Germinal center (tissue), 1 donor: Measurements from ENCODE around the gene LSM4.

Experiments used
- DNase-seq: peaks from one replicate; pipeline ENCODE4 v3.0.0; 2012; ENCODE audit warnings: mixed read lengths, low spot score

LSM4 gene

DNA sequence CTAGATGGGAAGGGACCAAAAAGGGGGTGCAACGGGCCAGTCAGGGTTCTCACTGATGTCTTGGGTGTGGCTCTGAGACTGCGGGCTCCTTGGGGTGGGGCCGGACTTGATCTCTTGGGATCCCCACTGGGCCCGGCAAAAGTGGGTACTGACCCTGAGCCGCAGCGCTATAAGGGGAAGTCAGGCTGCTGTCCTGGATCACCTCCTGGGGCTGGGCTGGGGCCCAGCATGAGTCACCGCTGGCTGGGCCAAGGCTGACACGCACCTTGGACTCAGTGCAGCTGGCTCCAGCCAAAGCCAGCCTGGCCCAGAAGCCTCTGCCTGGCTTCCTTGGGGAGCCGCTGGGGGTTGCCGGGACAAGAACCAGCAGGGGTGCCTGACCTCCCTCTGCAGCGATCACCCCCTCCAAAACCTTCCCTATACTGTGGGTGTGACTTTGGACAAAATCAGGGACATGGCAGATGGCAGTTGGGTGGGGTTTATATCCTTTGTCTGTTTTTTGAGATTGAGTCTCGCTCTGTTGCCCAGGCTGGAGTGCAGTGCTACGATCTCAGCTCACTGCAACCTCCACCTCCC, 48.0 kb downstream of the LSM4 start:
- DNase-seq = no peak

GRCh38 chr19:18274219-18274780, 48.6 kb downstream of the LSM4 start, which contains the start of gene IQCN:
IQCN (minus strand) TSS chr19:18274452; CDS start chr19:18269478, 4,974 bp downstream.
- no peak for DNase-seq

DNA sequence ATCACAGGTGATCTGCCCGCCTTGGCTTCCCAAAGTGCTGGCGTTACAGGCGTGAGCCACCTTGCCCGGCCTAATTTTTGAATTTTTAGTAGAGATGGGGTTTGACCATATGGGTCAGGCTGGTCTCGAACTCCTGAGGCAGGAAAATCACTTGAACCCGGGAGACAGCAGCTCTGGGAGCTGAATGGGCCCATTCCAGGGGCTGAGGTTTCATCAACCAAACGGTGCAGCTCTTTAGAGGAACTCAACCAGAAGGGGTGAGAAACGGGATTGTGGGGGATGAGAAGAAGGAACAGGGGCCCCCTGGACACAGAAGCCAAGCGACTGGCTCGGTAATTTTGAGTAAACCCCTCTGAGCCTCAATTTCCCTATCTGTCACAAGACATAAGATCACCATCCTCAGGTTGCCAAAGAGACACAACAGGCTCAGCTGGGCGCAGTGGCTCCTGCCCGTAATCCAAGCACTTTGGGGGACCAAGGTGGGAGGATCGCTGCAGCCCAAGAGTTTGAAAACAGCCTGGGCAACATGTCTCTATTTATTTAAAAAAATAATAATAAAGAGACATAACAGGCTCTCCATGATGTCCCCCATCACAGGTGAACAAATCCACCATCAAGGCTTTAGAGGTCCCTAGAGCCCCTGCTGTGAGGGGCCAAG, 49.2 kb downstream of the LSM4 start:
- DNase-seq = no peak

GRCh38 chr19:18271433-18271841, 51.4 kb downstream of the LSM4 start:
- DNase-seq = no peak

- DNase-seq = no peak
These were observed 52.5 kb downstream of the LSM4 start for GRCh38 chr19:18270326-18270725.

DNA sequence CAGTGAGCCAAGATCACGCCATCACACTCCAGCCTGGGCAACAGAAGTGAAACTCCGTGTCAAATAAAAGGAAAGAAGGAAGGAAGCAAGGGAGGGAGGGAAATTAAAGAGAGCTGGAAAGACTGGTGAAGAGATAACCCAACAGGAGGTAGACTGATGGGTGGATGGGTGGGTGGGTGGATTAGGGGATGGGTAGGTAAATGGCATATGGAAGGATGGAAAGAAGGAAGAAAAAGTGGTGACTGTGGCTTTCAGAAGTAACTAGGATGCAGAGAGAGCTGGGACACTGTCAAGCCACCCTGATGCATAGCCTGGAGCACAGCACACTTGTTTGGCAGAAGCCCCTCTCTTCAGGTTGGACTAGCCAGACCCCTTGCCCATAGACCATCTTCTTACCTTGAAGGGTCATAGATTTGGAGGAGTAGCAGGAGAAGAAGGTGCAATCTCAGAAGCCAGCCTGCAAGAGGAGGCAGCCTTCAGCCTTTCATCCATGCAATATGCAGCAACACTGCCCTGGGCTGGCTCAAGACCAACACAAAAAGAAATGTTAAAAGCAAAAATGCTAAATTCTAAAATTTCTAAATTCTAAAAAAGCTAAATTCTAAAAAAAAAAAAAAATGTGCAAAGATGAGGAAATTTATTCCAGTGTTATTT, 53.7 kb downstream of the LSM4 start:
- no peak for DNase-seq

DNA sequence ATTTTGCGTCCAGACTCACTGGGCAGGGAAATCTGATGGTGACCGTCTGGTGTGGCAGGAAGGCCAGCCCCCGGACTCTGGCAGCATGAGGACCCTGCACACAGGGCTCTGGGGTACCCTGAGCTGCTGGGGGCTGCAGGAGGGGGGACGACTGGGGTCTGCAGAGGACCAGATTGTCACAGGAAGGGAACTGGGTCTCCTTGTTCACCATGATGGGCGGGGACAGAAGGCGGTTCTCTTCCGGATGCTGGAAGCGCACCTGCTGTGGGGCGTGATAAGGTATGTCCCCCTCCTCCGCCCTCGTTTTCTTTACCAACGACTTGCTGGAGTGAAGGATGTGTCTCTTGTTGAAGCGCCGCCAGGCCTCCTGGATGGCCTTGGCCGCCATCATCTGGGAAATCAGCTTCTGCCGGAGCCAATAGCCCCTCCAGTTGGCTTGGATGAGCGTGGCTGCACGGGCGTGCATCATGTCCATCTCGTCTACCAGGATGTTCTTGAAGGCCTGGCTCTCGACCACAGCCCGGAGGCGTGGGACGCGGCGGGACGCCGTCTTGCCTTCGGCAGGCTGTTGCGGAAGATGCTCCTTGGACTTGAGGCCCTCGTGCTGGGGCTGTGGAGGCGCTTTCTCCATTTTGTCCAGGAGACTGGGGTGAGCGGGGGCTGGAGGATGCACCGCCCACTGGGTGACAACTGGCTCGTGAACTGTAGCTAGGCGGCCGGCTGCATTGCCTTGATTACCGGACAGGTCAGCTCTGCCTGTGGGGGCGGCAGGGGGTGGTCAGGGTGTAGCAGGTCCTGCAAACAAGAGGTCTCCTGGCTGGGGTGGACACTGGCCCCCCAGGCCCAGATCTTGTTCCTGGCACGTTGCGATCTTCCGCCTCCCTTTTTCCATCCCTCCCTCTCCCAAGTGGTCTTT, 55.8 kb downstream of the LSM4 start:
- DNase-seq = no peak

DNA sequence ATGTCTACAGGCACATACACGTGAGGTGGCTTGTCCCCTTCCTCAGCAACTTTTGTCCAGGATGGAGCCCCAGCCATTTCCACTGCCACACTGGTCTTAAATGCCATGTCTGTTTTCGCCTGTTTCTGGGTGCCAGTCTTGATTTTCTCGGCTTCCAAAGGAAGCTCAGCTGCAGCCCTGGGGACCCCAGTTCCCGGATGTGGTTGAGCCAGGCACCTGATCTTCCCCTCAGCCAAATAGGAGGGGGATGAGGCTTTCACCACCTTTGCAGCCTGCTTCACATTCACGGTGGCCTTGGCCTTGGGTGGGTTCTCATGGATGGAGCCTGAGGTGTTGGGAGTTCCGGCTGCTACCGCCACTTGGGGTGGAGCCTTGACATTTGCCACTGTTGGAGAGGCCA, 57.3 kb downstream of the LSM4 start:
- DNase-seq = no peak

DNA sequence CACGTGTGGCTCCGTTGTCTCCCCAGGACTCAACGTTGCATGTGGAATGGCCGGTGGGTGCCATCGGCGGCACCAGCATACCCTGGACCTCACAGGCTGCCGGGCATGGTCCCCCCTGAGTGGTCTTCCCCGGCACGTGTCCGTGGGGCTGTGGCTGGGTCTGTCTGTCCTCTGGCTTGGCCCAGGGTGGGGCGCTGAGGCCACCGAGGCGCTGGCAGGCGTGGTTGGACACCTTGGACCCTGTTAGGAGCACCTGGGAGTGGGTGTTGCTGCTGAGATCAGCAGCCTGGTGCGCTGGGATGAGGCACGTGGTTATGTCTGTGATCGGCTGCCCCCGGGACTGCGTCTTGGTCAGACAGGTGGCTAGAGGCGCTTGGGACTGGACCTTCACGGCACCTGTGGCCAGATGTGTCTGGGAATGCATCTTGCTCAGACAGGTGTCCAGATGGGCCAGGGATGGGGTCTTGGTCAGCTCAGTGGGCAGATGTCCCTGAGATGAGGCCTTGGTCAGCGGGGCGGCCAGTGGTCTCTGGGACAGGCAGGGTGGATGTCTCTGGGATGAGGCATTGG, 57.8 kb downstream of the LSM4 start:
- DNase-seq = no peak

GRCh38 chr19:18264137-18264854, 58.6 kb downstream of the LSM4 start:
- no peak for DNase-seq

- no peak for DNase-seq
These were observed 59.3 kb downstream of the LSM4 start for GRCh38 chr19:18263324-18264136.

DNA sequence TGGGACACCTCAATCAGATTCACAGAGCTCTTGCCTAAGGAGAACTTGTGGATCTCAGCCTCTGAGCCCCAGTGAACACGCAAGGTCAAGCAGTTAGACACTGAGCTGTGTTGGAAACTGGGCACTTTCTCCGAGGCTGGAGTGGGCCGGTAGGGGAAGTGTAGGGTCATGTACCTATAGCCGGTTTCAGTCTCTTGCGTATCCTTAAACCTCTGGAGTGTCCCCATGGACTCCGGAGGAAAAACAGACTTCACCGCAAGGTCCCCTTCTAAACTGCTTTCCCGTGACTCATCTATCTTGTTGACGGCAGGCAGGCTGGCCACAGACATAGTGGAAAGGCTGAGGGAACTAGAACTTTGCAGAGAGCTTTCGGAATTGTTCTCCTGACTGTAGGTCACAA, 60.0 kb downstream of the LSM4 start:
- no peak for DNase-seq

DNA sequence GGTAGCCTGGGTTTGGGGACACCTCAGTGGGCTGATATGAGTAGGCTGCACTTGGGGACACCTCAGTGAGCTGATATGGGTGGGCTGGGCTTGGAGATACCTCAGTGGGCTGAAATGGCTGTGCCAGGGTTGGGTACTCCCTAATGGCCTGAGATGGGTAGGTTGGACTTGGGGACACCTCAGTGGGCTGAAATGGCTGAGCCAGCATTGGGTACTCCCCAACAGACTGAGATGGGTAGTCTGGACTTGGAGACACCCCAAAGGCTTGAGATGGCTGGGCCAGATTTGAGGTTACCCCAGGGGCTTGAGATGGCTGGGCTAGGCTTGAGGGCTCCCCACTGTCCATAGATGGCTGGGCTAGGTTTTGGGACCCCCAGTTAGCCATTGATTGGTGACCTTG, 60.7 kb downstream of the LSM4 start:
- no peak for DNase-seq

DNA sequence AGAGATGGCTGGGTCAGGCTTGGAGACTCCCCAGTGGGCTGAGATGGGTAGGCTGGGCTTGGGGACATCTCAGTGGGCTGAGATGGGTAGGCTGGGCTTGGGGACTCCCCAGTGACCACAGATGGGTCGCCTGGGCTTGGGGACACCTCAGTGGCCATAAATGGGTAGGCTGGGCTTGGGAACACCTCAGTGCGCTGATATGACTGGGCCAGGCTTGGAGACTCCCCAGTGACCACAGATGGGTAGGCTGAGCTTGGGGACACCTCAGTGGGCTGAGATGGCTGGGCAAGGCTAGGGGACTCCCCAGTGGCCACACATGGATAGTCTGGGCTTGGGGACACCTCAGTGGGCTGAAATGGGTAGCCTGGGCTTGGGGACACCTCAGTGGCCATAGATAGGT, 61.4 kb downstream of the LSM4 start:
- no peak for DNase-seq

GRCh38 chr19:18259893-18260292, 63.0 kb downstream of the LSM4 start:
- DNase-seq = no peak

DNA sequence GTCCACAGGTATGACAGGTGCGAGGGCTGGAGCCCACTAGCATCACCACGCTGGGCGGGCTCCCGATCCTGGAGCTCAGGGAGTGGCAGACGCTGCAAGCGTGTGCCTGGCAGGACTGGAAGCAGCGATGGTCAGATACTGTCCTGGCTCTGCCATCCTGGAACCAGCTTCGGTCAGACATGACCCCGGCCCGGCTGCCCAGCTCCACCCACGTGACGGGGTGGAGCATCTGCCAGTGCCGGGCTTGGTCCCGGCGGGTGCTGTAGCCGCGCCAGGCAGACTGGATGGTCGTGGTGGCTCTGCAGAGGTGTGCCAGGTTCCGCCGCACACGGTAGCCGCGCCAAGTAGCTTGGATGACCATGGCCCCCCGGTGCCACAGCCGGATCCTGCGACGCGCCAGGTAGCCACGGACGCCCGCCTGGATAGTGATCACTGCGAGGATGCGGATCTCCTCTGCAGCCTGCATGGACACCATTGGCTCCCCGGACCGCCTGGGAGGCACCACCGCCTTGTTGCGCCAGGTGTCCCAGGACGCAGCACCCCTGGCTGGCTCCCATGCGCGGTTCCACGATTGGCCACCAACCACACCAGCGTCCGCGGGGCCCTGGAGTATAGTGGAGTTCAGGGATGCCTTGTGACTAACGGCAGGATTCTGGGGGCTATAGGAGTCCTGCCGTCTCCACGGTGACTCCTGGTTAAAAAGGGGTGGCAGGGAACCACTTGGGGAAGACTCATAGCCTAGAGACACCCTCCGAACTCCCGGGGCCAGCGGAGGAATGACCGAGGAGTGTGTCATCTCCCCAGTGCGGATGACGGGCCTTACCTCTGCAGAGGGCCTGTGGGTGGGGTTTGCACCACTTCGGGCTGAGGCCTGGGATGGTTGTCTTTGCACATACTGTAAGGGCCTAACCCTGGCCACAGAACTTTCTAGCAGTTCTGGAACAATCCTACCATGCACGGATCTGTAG, 65.1 kb downstream of the LSM4 start:
- DNase-seq = no peak
